Measurements from ENCODE around the gene ARHGAP31. TPM values are rescaled to one million over a fixed set of nuclear protein-coding genes. Genes with fewer than 3 reads are reported as not detected.

Gene ARHGAP31
- total and polyA plus RNA-seq, 7 experiments from 2014 or later, result 1.2 to 11.9 (median 3.0) TPM

GRCh38 chr3:119402791-119403190 lies 108.6 kb downstream of the ARHGAP31 start:
- Histone ChIP-seq H3K4me1 (ENCODE audit: control insufficient read depth in 2 of 2, insufficient read depth in 2 of 2, low read length in 2 of 2) (no peaks in the 10 kb centered on the region), H3K27me3 (ENCODE audit: control insufficient read depth in 2 of 2, insufficient read depth in 2 of 2, low read length in 2 of 2) (no peaks in the 10 kb centered on the region), H3K4me3 (ENCODE audit: low read length) (no peak overlapping the region), H3K27ac (ENCODE audit: low read depth, low read length) (no peak overlapping the region), H3K9me3 (ENCODE audit: control insufficient read depth in 2 of 3, low read length in 3 of 3) (no peaks in the 10 kb centered on the region), H3K36me3 (ENCODE audit: control insufficient read depth in 2 of 3, insufficient read depth in 3 of 3, low read length in 3 of 3) (peaks cover 0 to 16% (median 0%) of the 10 kb centered on the region in 3 experiments)
- no peaks in the 10 kb centered on the region for H3K27me3 Mint-ChIP-seq
- peaks cover 0 to 2% (median 0%) of the 10 kb centered on the region in 11 donors for H3K9me3 Mint-ChIP-seq
- ChIA-PET CTCF (no interaction called here), POLR2A (no interaction called here)
- no peak overlapping the region for H3K4me3 Mint-ChIP-seq
- peaks cover 0 to 12% (median 0%) of the 10 kb centered on the region in 7 donors for H3K4me1 Mint-ChIP-seq
- H3K36me3 Mint-ChIP-seq, result peaks cover 10 to 58% (median 22%) of the 10 kb centered on the region in 5 donors
- ATAC-seq (no peak), DNase-seq (no peak)
- H3K27ac Mint-ChIP-seq, result no peak overlapping the region
- intact Hi-C loops (cut with micrococcal nuclease), result no loop called here

DNA sequence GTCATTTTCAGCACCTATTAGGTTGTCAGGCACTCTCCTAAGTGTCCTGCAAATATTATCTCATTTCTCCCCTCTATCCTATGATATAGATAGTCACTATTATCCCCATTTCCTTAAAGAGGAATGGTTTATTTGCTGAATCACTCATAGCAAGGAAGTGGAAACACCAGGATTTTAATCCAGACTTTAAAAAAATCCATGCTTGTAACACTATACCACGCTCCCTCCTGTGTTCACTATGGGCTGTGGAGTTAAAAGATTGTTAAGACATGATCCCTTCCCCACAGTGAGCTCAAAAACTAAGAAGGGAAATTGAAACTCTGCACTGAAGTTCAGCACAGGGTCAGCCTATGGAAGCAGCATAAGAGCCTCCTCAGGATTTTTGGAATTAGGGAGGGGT lies 109.0 kb downstream of the ARHGAP31 start:
- Histone ChIP-seq H3K9me3 (ENCODE audit: control insufficient read depth in 2 of 3, low read length in 3 of 3) (no peaks in the 10 kb centered on the region), H3K36me3 (ENCODE audit: control insufficient read depth in 2 of 3, insufficient read depth in 3 of 3, low read length in 3 of 3) (peaks cover 0 to 16% (median 0%) of the 10 kb centered on the region in 3 experiments), H3K4me1 (ENCODE audit: control insufficient read depth in 2 of 2, insufficient read depth in 2 of 2, low read length in 2 of 2) (no peaks in the 10 kb centered on the region), H3K27me3 (ENCODE audit: control insufficient read depth in 2 of 2, insufficient read depth in 2 of 2, low read length in 2 of 2) (no peaks in the 10 kb centered on the region), H3K4me3 (ENCODE audit: low read length) (no peak overlapping the region), H3K27ac (ENCODE audit: low read depth, low read length) (no peak overlapping the region)
- ATAC-seq (no peak), DNase-seq (no peak)
- Mint-ChIP-seq H3K27me3 (no peaks in the 10 kb centered on the region), H3K4me3 (no peak overlapping the region), H3K9me3 (peaks cover 0 to 2% (median 0%) of the 10 kb centered on the region in 11 donors), H3K36me3 (peaks cover 10 to 58% (median 22%) of the 10 kb centered on the region in 5 donors), H3K27ac (no peak overlapping the region), H3K4me1 (peaks cover 0 to 12% (median 0%) of the 10 kb centered on the region in 7 donors)
- intact Hi-C loops (cut with micrococcal nuclease), result no loop called here
- ChIA-PET CTCF (no interaction called here), POLR2A (no interaction called here)

- Mint-ChIP-seq H3K36me3 (peaks cover 8 to 55% (median 33%) of the 10 kb centered on the region in 5 donors), H3K4me3 (no peak overlapping the region), H3K4me1 (peaks cover 0 to 12% (median 0%) of the 10 kb centered on the region in 7 donors), H3K27me3 (no peaks in the 10 kb centered on the region), H3K9me3 (peaks cover 0 to 2% (median 0%) of the 10 kb centered on the region in 11 donors), H3K27ac (no peak overlapping the region)
- no peaks in the 10 kb centered on the region for H3K27me3 ChIP-seq (ENCODE audit: control insufficient read depth in 2 of 2, insufficient read depth in 2 of 2, low read length in 2 of 2)
- POLR2A ChIA-PET, result no interaction called here
- peaks cover 0 to 11% (median 0%) of the 10 kb centered on the region in 3 experiments for H3K36me3 ChIP-seq (ENCODE audit: control insufficient read depth in 2 of 3, insufficient read depth in 3 of 3, low read length in 3 of 3)
- no peak overlapping the region for H3K4me3 ChIP-seq (ENCODE audit: low read length)
- intact Hi-C loops (cut with micrococcal nuclease), result no loop called here
- no peak overlapping the region for H3K27ac ChIP-seq (ENCODE audit: low read depth, low read length)
- H3K9me3 ChIP-seq (ENCODE audit: control insufficient read depth in 2 of 3, low read length in 3 of 3), result no peaks in the 10 kb centered on the region
- no peak for ATAC-seq
- no peak for DNase-seq
- CTCF ChIA-PET, result no interaction called here
- no peaks in the 10 kb centered on the region for H3K4me1 ChIP-seq (ENCODE audit: control insufficient read depth in 2 of 2, insufficient read depth in 2 of 2, low read length in 2 of 2)
Measured at GRCh38 chr3:119405315-119405714, 111.1 kb downstream of the ARHGAP31 start.

GRCh38 chr3:119408243-119408950 lies 114.2 kb downstream of the ARHGAP31 start:
- peaks cover 0 to under 1% (median 0%) of the 10 kb centered on the region in 11 donors for H3K9me3 Mint-ChIP-seq
- ChIA-PET POLR2A (no interaction called here), CTCF (no interaction called here)
- no peak for ATAC-seq
- intact Hi-C loops (cut with micrococcal nuclease), result no loop called here
- no peak overlapping the region for H3K27ac ChIP-seq (ENCODE audit: low read depth, low read length)
- no peaks in the 10 kb centered on the region for H3K4me1 ChIP-seq (ENCODE audit: control insufficient read depth in 2 of 2, insufficient read depth in 2 of 2, low read length in 2 of 2)
- H3K4me3 Mint-ChIP-seq, result no peak overlapping the region
- no peaks in the 10 kb centered on the region for H3K9me3 ChIP-seq (ENCODE audit: control insufficient read depth in 2 of 3, low read length in 3 of 3)
- DNase-seq, result no peak
- no peaks in the 10 kb centered on the region for H3K27me3 Mint-ChIP-seq
- no peaks in the 10 kb centered on the region for H3K27me3 ChIP-seq (ENCODE audit: control insufficient read depth in 2 of 2, insufficient read depth in 2 of 2, low read length in 2 of 2)
- H3K36me3 Mint-ChIP-seq, result peaks cover 4 to 49% (median 33%) of the 10 kb centered on the region in 5 donors
- H3K4me3 ChIP-seq (ENCODE audit: low read length), result no peak overlapping the region
- no peaks in the 10 kb centered on the region for H3K36me3 ChIP-seq (ENCODE audit: control insufficient read depth in 2 of 3, insufficient read depth in 3 of 3, low read length in 3 of 3)
- H3K27ac Mint-ChIP-seq, result no peak overlapping the region
- H3K4me1 Mint-ChIP-seq, result peaks cover 0 to 7% (median 0%) of the 10 kb centered on the region in 7 donors

GRCh38 chr3:119409844-119410243 lies 115.7 kb downstream of the ARHGAP31 start:
- DNase-seq (no peak), ATAC-seq (no peak)
- Mint-ChIP-seq H3K4me3 (no peak overlapping the region), H3K27ac (no peak overlapping the region), H3K9me3 (no peaks in the 10 kb centered on the region), H3K27me3 (no peaks in the 10 kb centered on the region), H3K4me1 (peaks cover 0 to 7% (median 0%) of the 10 kb centered on the region in 7 donors), H3K36me3 (peaks cover 1 to 46% (median 32%) of the 10 kb centered on the region in 5 donors)
- ChIA-PET CTCF (no interaction called here), POLR2A (no interaction called here)
- no peaks in the 10 kb centered on the region for H3K4me1 ChIP-seq (ENCODE audit: control insufficient read depth in 2 of 2, insufficient read depth in 2 of 2, low read length in 2 of 2)
- no peaks in the 10 kb centered on the region for H3K27me3 ChIP-seq (ENCODE audit: control insufficient read depth in 2 of 2, insufficient read depth in 2 of 2, low read length in 2 of 2)
- H3K4me3 ChIP-seq (ENCODE audit: low read length), result no peak overlapping the region
- H3K9me3 ChIP-seq (ENCODE audit: control insufficient read depth in 2 of 3, low read length in 3 of 3), result no peaks in the 10 kb centered on the region
- peaks cover 0 to 9% (median 4%) of the 10 kb centered on the region in 3 experiments for H3K36me3 ChIP-seq (ENCODE audit: control insufficient read depth in 2 of 3, insufficient read depth in 3 of 3, low read length in 3 of 3)
- no peak overlapping the region for H3K27ac ChIP-seq (ENCODE audit: low read depth, low read length)
- intact Hi-C loops (cut with micrococcal nuclease), result no loop called here

DNA sequence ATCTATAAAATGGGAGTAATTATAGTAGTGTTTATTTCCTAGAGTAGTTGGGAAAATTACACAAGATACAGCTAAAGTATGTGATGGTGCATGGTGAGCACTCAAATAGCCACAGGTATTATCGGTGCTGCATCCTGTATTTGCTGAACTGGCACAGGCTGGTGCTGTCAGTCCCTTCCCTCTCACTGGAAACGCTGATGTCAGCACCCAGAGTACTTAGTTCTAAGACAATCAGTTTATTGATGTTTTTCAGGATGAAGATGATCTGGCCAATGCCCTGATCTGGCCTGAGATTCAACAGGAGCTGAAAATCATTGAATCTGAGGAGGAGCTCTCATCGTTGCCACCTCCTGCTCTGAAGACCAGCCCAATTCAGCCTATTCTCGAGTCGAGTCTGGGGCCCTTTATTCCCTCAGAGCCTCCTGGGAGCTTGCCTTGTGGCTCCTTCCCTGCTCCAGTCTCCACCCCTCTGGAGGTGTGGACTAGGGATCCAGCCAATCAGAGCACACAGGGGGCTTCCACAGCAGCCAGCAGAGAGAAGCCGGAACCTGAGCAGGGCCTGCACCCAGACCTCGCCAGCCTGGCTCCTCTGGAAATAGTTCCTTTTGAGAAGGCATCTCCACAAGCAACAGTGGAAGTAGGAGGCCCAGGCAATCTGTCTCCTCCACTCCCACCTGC lies 119.6 kb downstream of the ARHGAP31 start:
- H3K27ac Mint-ChIP-seq, result no peak overlapping the region
- ATAC-seq (no peak), DNase-seq (no peak)
- Histone ChIP-seq H3K27me3 (ENCODE audit: control insufficient read depth in 2 of 2, insufficient read depth in 2 of 2, low read length in 2 of 2) (no peaks in the 10 kb centered on the region), H3K36me3 (ENCODE audit: control insufficient read depth in 2 of 3, insufficient read depth in 3 of 3, low read length in 3 of 3) (peaks cover 0 to 13% (median 4%) of the 10 kb centered on the region in 3 experiments), H3K4me1 (ENCODE audit: control insufficient read depth in 2 of 2, insufficient read depth in 2 of 2, low read length in 2 of 2) (no peaks in the 10 kb centered on the region), H3K4me3 (ENCODE audit: low read length) (no peak overlapping the region), H3K27ac (ENCODE audit: low read depth, low read length) (no peak overlapping the region), H3K9me3 (ENCODE audit: control insufficient read depth in 2 of 3, low read length in 3 of 3) (no peaks in the 10 kb centered on the region)
- no peaks in the 10 kb centered on the region for H3K9me3 Mint-ChIP-seq
- no peak overlapping the region for H3K4me3 Mint-ChIP-seq
- CTCF ChIA-PET, result no interaction called here
- peaks cover 0 to 7% (median 0%) of the 10 kb centered on the region in 7 donors for H3K4me1 Mint-ChIP-seq
- POLR2A ChIA-PET, result no interaction called here
- no peaks in the 10 kb centered on the region for H3K27me3 Mint-ChIP-seq
- intact Hi-C loops (cut with micrococcal nuclease), result no loop called here
- peaks cover 0 to 37% (median 24%) of the 10 kb centered on the region in 5 donors for H3K36me3 Mint-ChIP-seq
